ENCODE results near the gene PPP2R2D.

PPP2R2D gene

GRCh38 chr10:132006966-132007365, 106.2 kb downstream of the PPP2R2D start:
- WGBS, 2 donors (ENCODE audit: extremely low coverage in 2 of 2, insufficient read length in 2 of 2, insufficient replicate concordance in 1 of 2), result no CpG with 5 or more reads among the region's 4 CpGs
- Histone ChIP-seq H3K27ac (replicated peaks; ENCODE audit: low read length) (no peak overlapping the region), H4K91ac (ENCODE audit: low read depth, low read length, poor library complexity) (no peak overlapping the region), H3K4me1 (ENCODE audit: control insufficient read depth in 2 of 2, insufficient read depth in 1 of 2, low read depth in 1 of 2, low read length in 2 of 2) (no peaks in the 10 kb centered on the region), H3K27me3 (ENCODE audit: control insufficient read depth in 3 of 3, insufficient read depth in 3 of 3, low read depth in 1 of 3, low read length in 3 of 3) (peaks cover 0 to 42% (median 0%) of the 10 kb centered on the region in 3 experiments), H2AFZ (ENCODE audit: low read length) (no peak overlapping the region), H2BK5ac (ENCODE audit: low read length) (no peak overlapping the region), H3K9me3 (replicated peaks in 1 of 2; ENCODE audit: control insufficient read depth in 2 of 2, insufficient read depth in 1 of 2, low read depth in 1 of 2, low read length in 2 of 2) (no peaks in the 10 kb centered on the region), H2AK5ac (ENCODE audit: low read depth, low read length) (no peak overlapping the region), H3K23ac (ENCODE audit: low read depth, low read length, poor library complexity) (no peak overlapping the region), H3K14ac (ENCODE audit: low read length) (no peak overlapping the region), H3K4me2 (ENCODE audit: insufficient read depth, low read length, poor library complexity, severe bottlenecking) (no peak overlapping the region), H3K36me3 (replicated peaks in 1 of 2; ENCODE audit: control insufficient read depth in 2 of 2, insufficient read depth in 2 of 2, low read length in 2 of 2) (no peaks in the 10 kb centered on the region), H3K9ac (ENCODE audit: low read depth, low read length, poor library complexity) (no peak overlapping the region), H3K4me3 (ENCODE audit: low read length in 2 of 2) (no peak overlapping the region), H4K8ac (ENCODE audit: low read depth, low read length) (no peak overlapping the region), H3K79me1 (ENCODE audit: low read depth, low read length) (no peaks in the 10 kb centered on the region), H2BK12ac (ENCODE audit: low read length) (no peak overlapping the region), H2BK120ac (ENCODE audit: low read depth, low read length) (no peak overlapping the region), H2BK15ac (ENCODE audit: low read length) (no peak overlapping the region), H3K4ac (ENCODE audit: low read length) (no peak overlapping the region), H3K18ac (ENCODE audit: low read length) (no peak overlapping the region)
- DNase-seq (ENCODE audit: low spot score), result no peak

- Histone ChIP-seq H3K36me3 (replicated peaks in 1 of 2; ENCODE audit: control insufficient read depth in 2 of 2, insufficient read depth in 2 of 2, low read length in 2 of 2) (no peaks in the 10 kb centered on the region), H3K9ac (ENCODE audit: low read depth, low read length, poor library complexity) (no peak overlapping the region), H4K91ac (ENCODE audit: low read depth, low read length, poor library complexity) (no peak overlapping the region), H3K27ac (replicated peaks; ENCODE audit: low read length) (no peak overlapping the region), H3K4me2 (ENCODE audit: insufficient read depth, low read length, poor library complexity, severe bottlenecking) (no peak overlapping the region), H2BK12ac (ENCODE audit: low read length) (no peak overlapping the region), H3K79me1 (ENCODE audit: low read depth, low read length) (no peaks in the 10 kb centered on the region), H2BK15ac (ENCODE audit: low read length) (no peak overlapping the region), H3K4me3 (ENCODE audit: low read length in 2 of 2) (no peak overlapping the region), H4K8ac (ENCODE audit: low read depth, low read length) (no peak overlapping the region), H3K4ac (ENCODE audit: low read length) (no peak overlapping the region), H3K18ac (ENCODE audit: low read length) (no peak overlapping the region), H3K4me1 (ENCODE audit: control insufficient read depth in 2 of 2, insufficient read depth in 1 of 2, low read depth in 1 of 2, low read length in 2 of 2) (no peaks in the 10 kb centered on the region), H3K14ac (ENCODE audit: low read length) (no peak overlapping the region), H3K23ac (ENCODE audit: low read depth, low read length, poor library complexity) (no peak overlapping the region), H2AFZ (ENCODE audit: low read length) (no peak overlapping the region), H3K9me3 (replicated peaks in 1 of 2; ENCODE audit: control insufficient read depth in 2 of 2, insufficient read depth in 1 of 2, low read depth in 1 of 2, low read length in 2 of 2) (no peaks in the 10 kb centered on the region), H3K27me3 (ENCODE audit: control insufficient read depth in 3 of 3, insufficient read depth in 3 of 3, low read depth in 1 of 3, low read length in 3 of 3) (peaks cover 0 to 44% (median 0%) of the 10 kb centered on the region in 3 experiments), H2BK5ac (ENCODE audit: low read length) (no peak overlapping the region), H2BK120ac (ENCODE audit: low read depth, low read length) (no peak overlapping the region), H2AK5ac (ENCODE audit: low read depth, low read length) (no peak overlapping the region)
- no peak for DNase-seq (ENCODE audit: low spot score)
- WGBS, 2 donors (ENCODE audit: extremely low coverage in 2 of 2, insufficient read length in 2 of 2, insufficient replicate concordance in 1 of 2), result no CpG with 5 or more reads among the region's 10 CpGs
These were observed 106.9 kb downstream of the PPP2R2D start for GRCh38 chr10:132007681-132008080.

All from neuronal stem cell (in vitro differentiated cells).